HG03103 (cell line): ENCODE measurements around the gene HSPB6.
"Not testable (repeated sequence)": the region's sequence is repeated elsewhere in the genome, so short reads cannot be mapped to it uniquely, and the experiment has no call there.

ENCODE experiments used
- ATAC-seq: cut with Tn5 transposase; IDR thresholded peaks from one replicate; pipeline ENCODE4 v1.9.1; 2021; ENCODE audit warnings: low read depth; ENCODE audit not compliant: unreplicated experiment

The HSPB6 gene, protein sequence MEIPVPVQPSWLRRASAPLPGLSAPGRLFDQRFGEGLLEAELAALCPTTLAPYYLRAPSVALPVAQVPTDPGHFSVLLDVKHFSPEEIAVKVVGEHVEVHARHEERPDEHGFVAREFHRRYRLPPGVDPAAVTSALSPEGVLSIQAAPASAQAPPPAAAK

DNA sequence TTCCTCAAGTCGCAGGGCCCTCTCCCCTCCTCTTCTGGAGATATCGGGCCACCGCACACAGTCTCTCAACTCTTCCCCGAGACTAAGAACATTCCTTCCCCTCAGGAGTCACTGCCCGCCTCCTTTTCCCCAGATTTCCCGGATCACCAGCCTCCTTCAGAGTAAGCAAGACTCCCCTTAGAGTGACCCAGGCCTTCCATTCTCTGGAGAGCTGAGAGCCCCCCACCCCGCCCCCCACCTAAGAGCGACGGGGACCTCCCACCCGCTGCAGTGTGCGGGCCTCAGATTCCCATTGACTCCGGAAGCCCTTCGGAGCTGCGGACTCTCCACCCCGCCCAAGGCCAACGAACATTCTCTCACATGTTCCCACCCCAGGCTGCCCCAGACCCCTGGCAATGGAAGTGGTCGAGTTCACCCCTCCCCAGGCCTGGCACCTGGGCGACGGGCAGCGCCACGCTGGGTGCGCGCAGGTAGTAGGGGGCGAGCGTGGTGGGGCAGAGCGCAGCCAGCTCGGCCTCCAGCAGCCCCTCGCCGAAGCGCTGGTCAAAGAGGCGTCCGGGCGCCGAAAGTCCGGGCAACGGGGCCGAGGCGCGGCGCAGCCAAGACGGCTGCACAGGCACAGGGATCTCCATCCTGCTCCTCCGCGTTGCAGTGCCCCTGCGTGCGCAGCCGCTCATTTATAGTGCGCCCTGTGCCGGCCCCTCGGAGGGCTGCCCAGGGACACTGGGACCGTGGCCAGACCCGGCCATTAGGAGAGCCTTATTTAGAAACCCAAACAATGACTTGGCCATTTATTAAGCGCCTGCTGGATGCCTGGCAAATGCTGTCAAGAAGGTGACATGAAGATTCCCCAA is at the start of gene HSPB6:
Gene HSPB6 (minus strand): TSS at position 653 of the 854 bp plus-strand sequence. CDS start 21 bp downstream, at position 632.
- no peak for ATAC-seq

DNA sequence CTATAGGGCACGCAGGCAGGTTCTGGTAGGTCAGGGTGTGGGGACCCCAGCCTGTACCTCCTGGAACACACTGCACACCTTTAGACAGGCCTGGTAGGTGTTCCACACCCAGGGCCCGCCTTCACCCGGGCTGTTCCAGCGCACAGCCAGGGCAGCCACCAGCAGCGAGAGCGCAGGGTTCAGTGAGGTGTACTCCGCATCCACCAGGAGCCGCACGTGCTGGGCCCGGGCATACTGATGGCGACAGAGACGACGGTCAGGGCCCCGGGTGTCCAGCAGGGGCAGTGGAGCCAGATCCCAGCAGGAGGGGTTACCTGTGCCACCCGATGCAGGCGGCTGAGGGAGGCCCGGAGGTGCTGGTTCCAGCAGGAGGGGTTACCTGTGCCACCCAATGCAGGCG is 49.8 kb upstream of the HSPB6 start:
- ATAC-seq, result no peak

DNA sequence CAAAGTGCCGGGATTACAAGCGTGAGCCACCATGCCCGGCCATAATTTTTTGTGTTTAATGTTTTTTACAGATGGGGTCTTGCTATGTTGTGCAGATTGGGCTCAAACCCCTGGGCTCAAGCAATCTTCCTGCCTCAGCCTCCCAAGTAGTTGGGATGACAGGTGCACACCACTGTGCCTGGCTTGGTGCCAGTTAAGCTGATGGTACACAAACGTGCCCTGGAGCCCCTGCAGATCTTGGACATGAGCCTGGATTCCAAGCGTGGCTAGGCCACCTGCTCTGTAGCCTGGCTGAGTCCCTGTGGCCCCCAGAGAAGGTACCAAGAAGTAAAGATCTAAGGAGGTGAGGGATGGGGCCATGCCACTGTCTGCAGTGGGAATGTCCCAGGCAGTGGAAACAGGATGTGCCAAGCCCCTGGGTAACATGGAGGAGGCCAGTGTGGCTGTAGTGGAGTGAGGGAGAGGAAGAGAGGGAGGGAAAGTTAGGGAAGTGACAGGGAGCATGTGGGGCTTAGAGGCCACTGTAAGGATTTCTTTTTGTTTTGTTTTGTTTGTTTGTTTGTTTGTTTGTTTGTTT is 48.8 kb upstream of the HSPB6 start:
- ATAC-seq, result no peak

DNA sequence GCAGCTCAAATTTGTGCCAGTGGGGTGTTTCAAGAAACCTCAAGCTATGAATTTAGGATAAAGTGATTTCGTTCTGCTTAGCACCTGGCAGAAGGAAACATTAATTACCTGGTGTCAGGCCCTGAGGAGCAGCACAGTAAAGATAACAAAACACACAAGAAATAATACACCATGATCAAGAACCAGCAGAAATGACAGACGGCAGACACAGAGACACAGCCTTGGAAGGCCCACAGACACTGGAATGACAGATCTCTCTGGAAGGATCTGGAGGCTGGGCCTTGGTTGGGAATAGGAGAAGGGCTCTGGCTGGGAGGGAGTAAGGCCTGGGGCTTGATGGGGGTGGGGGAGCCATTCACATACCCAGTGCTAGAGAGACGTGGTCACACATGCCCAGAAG is 45.0 kb upstream of the HSPB6 start:
- ATAC-seq, result no peak

DNA sequence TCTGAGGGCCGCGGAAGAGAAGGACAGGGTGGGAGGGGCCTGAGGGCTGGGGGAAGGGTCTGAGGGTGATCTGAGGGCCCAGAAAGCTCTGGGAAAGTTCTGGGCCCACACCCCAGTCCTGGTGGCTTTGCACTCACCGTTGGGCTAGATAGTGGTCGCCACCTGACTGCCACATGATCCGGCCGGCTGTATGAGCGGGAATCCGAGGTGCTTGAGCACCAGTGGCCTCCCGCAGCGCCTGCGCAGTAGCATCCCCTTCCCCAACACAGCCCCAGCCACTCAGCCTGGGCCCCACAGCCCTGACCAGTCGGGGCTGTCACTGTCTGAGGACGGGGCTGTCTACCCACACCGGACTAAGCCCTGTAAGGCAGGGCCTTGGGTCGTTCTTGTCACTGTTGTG is 40.8 kb upstream of the HSPB6 start:
- no peak for ATAC-seq

DNA sequence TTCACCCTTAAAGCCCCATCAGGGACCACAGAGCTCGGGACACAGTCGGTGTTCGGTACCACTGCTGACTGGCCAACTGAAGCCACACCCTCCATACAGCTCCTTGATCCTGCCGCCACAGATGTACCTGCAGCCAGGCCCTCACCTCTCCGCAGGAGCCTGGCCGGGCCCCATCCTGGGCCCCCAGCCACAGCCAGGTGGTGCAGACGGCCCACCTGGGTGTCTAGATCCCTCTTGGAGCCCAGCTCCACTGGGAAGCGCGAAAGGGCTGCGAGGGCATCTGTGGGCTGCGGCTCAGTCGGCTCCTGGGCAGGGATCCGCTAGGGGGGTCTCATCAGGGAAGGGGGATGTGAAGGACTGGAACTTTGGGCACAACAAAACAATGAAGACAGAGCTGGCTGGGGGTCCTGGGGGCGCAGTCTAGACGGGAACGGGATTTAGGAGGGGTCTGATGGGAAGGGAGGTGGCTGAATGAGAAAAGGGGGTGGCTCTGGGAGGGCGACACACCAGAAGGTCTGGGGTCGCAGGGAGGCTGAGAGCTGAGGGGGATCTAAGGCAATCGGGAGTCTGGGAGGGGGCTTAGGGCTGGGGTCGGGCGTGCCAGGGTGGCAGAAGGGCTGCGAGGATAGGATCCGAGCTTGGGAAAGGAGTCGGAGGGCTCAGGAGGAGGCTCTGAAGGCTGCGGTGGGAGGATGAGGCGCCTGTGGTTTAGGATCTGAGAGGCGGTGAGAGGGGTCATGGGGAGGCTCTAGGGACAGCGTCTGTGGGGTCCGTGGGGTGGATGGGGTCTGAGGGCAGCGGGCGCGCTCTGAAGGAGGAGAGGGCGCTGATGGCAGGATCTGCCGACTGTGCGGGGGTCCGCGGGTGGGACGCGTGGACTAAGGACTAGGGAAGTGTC is 40.1 kb upstream of the HSPB6 start:
- no peak for ATAC-seq

DNA sequence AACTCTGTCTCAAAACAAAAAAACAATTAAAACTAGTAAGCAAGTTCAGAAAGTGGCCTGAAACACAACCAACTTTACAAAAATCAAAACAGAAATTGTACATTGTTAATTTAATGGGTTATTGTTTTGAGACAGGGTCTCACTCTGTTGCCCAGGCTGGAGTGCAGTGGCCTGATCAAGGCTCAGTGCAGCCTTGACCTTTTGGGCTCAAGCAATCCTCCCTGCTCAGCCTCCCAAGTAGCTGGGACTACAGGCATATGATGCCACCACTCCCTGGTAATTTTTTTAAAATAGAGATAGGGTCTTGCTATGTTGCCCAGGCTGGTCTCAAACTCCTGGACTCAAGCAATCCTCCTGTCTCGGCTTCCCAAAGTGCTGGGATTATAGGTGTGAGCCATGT is 38.7 kb upstream of the HSPB6 start:
- not testable (repeated sequence) for ATAC-seq

DNA sequence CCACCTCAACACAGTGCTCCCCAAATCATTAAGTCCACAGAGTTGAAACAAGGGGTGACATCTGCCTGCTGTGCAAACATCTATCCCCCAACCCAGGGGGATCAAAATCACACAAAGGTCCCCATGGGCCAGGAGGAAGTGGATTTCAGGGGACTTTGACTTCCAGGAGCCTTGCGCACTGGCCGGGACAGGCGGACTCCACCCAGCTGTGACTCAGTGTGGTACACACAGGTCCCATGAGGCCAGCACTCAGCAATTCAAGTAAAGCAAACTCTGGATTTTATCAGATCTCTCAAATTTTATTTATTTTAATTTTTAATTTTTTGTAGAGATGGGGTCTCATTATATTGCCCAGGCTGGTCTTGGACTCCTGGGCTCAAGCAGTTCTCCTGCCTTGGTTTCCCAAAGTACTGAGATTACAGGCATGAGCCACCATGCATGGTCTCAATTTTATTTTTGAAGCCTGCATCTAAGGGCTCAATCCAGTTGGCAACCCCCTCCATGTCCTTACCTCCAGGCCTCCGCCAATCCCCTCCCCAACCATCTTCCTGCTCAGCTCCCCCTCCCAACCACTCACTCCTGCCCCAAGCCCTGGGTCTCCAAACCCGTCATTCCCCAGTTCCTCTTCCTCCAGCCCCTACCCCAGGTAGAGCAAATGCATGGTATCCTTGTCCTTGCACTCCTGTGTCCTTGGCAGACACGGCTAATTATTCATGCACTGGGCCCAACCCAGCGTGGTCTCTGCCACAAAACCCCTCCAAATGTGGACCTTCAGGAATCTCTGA is 36.7 kb upstream of the HSPB6 start:
- no peak for ATAC-seq

DNA sequence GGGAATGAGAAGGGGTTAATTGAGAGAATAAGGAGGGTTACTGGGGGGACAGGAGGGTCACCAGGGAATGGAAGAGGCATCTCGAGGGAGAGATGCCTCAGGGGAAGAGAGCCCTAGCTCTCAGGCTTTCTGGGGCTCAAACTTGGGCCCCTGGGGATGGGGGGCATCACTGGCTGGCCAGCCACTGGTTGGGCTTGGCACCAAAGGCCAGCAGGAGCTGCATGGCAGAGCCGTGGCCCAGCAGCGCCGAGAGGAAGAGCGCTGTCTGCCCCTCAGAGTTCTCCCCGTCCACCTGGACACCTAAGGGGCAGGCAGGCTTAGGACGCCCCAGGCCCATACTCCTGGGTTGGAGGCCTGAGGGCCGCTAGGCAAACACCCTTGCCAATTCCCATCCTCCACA is 36.1 kb upstream of the HSPB6 start:
- no peak for ATAC-seq

DNA sequence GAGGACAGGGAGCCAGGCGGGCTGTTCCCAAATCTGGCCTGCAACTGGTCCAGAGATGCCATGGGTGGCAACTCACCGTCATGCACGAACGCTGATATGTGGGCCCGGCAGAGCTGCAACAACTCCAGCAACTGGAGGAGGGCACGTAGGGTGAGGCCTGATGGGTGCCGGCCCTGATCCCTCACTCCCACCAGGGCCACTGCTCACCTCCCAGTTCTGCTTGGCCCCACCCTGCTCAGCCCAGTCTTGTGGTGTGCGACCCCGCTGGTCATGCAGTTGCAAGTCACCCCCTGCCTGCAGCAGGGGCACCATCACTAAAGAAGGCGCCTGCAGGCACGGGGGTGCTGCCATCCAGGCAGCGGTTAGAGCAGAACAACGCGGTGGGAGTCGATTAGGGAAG is 35.5 kb upstream of the HSPB6 start:
- ATAC-seq, result no peak

DNA sequence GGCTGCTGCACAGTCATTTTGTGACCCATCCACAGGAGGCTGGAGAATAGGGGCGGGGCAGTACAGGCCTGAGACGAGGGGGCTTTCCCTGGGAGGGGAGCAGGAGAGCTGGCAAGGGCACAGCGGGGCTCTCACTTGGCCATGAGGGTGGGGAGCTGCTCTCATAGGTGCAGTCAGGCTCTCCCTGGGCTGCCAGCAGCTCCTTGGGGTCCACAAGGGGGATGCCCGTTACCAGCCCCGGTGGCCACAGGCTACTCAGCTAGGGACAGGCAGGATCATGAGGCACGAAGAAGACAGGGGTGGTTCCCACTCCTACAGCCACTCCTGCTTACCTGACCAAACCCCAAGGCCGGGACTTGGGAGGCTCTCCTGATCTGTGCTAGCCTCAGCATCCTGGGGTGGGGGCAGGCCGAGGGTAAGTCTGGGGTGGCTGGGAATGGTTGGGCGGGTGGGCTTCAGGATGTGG is 35.0 kb upstream of the HSPB6 start:
- no peak for ATAC-seq

DNA sequence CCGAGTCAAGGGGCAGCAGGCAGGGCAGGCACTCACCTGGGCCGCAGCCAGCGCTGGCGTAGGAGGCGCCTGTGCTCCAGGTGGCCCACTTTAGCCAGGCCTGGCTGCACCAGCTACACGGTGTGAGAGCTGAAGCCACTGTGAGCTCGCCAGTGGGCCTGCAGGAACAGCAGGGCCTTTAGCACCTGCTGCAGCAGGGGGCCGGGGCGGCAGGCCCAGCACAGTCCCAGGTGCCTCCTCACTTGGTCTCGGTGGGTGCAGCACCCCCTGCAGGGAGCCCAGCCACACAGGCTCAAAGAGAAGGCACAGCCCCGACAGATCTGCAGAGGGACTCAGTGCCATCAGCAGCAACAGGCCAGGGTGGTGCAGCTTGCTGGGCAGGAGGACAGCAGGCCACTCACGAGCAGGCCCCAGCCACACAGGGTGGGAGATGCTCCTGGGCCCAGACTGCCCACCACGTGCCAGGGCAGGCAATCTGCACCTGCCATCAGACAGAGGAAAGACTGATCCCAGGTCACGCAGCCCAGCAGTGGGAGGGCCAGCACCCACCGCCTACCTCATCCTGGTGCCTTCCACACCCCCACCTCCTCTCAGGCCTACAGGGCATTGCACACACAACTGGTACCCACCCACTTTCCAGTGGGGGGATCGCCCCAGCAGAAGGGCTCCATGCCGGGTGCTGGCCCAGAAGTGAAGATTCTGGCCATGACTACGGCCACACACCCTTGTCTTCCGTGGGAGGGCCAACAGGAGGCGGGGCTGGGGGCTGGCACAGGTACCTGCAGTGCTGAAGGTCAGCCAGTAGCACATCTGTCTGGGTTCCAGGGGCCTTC is 34.4 kb upstream of the HSPB6 start:
- no peak for ATAC-seq

DNA sequence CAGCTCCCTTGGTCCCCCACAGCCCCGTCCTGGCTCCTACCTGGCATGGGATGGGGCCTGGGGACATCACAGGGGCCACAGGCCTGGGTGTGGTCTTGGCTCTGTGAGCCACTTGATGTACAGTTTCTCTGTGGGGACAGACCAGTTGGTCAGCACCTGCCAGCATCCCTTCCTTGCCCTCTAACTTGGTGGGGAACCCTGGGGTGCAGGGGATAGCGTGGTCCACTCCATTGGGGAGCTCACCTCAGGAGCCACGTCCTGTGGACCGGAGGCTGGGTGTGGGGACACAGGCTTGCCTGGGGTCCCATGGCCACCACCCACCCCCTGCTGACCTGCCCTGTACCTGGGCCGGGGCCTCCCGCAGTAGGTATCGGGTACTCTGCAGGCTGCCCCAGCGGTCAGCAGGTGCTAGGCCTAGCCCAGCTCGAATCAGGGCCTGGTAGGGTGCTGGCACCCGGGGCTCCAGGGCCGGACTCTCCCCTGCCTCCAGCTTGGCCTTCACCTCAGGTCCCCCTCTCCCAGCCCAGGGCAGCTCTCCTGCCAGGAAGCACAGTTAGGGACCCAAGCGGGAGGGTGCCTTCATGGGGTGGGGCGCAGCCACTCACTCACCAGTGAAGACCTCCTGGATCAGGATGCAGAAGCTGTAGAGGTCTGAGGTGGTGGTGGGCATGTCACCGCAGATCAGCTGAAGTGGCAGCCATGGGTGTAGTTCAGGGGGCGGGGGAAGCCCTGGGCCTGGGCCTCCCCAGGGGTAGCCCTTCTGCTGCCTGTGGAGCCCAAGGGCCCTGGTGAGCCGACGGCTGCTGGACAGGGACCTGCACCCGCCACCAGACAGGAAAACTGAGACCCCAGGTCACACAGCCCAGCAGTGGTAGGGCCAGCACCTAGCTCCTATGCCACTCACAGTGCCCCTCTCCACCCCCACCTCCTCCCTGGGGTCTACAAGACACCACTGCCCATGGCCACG is 33.4 kb upstream of the HSPB6 start:
- ATAC-seq, result no peak

DNA sequence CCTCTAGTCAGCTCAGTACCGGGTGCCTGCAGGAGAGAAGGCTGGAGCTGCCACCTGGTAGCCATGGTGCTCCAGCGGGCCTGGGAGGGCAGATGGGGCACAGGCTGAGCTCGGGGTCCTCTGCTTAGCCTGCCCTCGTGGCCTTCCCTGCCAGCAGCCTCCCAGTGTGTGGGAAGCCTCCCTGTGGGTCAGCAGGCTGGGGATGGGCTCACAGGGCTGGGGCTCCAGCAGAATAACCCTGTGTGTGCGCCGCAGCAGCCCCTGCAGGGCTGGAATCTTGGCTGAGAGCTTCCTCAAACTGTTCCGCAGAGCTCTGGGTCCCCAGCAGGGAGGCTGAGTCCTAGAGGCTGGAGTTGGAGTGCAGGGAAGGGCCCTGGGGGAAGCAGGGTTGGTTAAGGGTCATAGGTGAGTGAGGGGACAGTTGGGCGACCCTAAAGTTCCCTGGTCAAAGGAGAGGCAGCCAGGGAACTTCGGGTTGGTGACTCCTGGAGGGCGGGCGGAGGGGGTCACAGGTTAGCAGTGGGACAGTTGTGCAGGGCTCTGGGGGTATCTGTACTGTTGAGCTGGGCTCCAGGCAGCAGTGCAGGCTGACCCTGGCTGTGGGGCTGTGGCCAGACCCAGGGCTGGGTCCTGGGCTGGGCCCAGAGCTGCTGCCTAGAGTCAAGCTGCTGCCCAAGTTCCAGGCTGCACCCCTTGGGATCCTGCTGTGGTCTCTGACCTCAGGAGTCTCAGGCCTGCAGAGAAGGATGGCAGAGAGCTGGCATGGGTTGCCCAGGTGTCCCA is 32.6 kb upstream of the HSPB6 start:
- no peak for ATAC-seq

DNA sequence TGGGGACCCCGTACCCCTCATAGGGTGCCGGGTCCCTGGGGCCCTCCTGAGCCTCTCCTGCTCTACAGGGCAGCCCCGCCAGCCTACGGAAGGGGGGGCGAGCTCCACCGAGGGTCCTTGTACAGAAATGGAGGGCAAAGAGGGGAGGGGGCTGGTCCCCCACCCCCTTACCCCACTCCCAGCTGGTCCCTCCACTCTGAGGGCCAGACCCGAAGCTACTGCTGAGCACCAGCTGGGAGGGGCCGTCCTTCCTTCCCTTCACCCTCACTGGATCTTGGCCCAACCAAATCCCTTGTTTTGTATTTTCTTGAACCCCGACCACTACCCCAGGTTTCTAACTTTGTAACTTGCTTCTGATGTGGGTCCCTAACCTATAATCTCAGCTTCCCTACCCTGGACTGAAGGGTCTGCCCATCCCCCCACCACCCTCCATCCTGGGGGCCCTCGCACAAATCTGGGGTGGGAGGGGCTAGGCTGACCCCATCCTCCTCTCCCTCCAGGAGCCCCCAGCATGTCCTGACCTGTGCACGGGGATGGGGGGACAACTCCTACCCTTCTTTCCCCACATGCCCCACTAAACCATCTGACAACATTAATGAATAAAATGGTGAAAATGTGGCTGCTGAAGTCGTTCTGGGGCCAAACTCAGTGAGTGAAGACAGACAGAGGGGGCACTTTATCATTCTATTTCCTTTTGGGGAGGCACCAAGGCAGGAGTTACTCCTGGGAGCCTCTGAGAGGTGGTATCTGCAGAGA is 31.6 kb upstream of the HSPB6 start:
- ATAC-seq, result no peak

DNA sequence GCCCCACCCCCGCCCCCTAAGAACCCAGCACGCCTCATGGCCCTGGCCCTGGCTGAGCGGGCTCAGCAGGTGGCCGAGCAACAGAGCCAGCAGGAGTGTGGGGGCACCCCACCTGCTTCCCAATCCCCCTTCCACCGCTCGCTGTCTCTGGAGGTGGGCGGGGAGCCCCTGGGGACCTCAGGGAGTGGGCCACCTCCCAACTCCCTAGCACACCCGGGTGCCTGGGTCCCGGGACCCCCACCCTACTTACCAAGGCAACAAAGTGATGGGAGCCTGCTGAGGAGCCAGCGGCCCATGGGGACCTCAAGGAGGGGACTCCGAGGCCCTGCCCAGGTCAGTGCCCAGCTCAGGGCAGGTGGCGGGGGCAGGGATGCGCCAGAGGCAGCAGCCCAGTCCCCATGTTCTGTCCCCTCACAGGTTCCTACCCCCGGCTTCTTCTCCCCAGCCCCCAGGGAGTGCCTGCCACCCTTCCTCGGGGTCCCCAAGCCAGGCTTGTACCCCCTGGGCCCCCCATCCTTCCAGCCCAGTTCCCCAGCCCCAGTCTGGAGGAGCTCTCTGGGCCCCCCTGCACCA is 30.5 kb upstream of the HSPB6 start:
- ATAC-seq, result no peak
